T-cell (primary cell): Measurements from ENCODE around the gene E2F1. TPM values are rescaled to one million over a fixed set of nuclear protein-coding genes. Genes with fewer than 3 reads are reported as not detected.
"Not testable (repeated sequence)": the region's sequence is repeated elsewhere in the genome, so short reads cannot be mapped to it uniquely, and the experiment has no call there.

Source experiments
- ATAC-seq, 4 experiments: fragments of 200-7000 bp in 3 of 4; fragments of 150-1000 bp in 1 of 4; cut with Tn5 transposase; replicated peaks in 1 of 4; 1 replicate in 3 of 4; 2 replicates in 1 of 4; pipeline ENCODE4 v1.10.0; 2021; ENCODE audit warnings: moderate library complexity in 3 of 4, mild to moderate bottlenecking in 2 of 4, moderate number of reproducible peaks in 1 of 4
- CTCF ChIA-PET, 2 donors: fragments of 300-600 bp; sonication (Branson Sonifier 250); formaldehyde crosslinking; loops; one replicate each; lab custom pipeline; 2022; ENCODE audit warnings: antibody characterized with exemption in 2 of 2; lab: Charles Lee
- POLR2A ChIA-PET, 2 donors: fragments of 300-600 bp; sonication (Branson Sonifier 250); formaldehyde crosslinking; loops; one replicate each; lab custom pipeline; 2022; ENCODE audit warnings: antibody characterized with exemption in 2 of 2; lab: Charles Lee
- DNase-seq, 35 experiments: peaks; one replicate each; pipeline versions ENCODE4 v3.0.0 to v3.0.0-alpha.2; 2013 to 2023
- H3K27ac ChIP-seq: one replicate; pipeline ENCODE4 v1.5.1; 2013; ENCODE audit warnings: low read length
- H3K27me3 ChIP-seq, 2 experiments: replicated peaks in 1 of 2; 1 replicate in 1 of 2; 2 replicates in 1 of 2; pipeline versions ENCODE4 v1.6.1 to v1.7.0; 2013; ENCODE audit warnings: low read length in 1 of 2, mixed read lengths in 1 of 2; ENCODE audit not compliant: control insufficient read depth in 2 of 2, insufficient read depth in 2 of 2; ENCODE audit errors: extremely low read depth in 1 of 2
- H3K36me3 ChIP-seq, 2 donors: 1 replicate in 1 of 2; 2 replicates in 1 of 2; pipeline versions ENCODE4 v1.6.1 to v1.7.0; 2013; ENCODE audit warnings: low read length in 1 of 2; ENCODE audit not compliant: control insufficient read depth in 2 of 2, insufficient read depth in 1 of 2; ENCODE audit errors: extremely low read depth in 1 of 2
- H3K4me1 ChIP-seq, 2 experiments: 1 replicate in 1 of 2; 2 replicates in 1 of 2; pipeline versions ENCODE4 v1.6.1 to v1.7.0; 2013; ENCODE audit warnings: low read length in 2 of 2, mixed read lengths in 1 of 2; ENCODE audit not compliant: insufficient read depth in 2 of 2, control insufficient read depth in 1 of 2; ENCODE audit errors: extremely low read depth in 1 of 2
- H3K4me3 ChIP-seq, 2 donors: 1 replicate in 1 of 2; 2 replicates in 1 of 2; pipeline versions ENCODE4 v1.5.1 to v1.7.0; 2013; ENCODE audit warnings: mild to moderate bottlenecking in 2 of 2, low read length in 1 of 2, moderate library complexity in 1 of 2; ENCODE audit not compliant: control insufficient read depth in 1 of 2; ENCODE audit errors: extremely low read depth in 1 of 2
- H3K9me3 ChIP-seq: 2 replicates; pipeline ENCODE4 v1.7.0; 2013
- H3K27ac Mint-ChIP-seq, 2 donors: one replicate each; pipeline ENCODE4 v1.8.0; 2020 to 2021; ENCODE audit warnings: mild to moderate bottlenecking in 2 of 2, mixed read lengths in 2 of 2
- H3K27me3 Mint-ChIP-seq, 2 donors: one replicate each; pipeline ENCODE4 v1.8.0; 2021 to 2022; ENCODE audit warnings: mixed read lengths in 2 of 2
- H3K36me3 Mint-ChIP-seq: one replicate; pipeline ENCODE4 v1.8.0; 2021; ENCODE audit warnings: mixed read lengths
- H3K4me1 Mint-ChIP-seq, 3 donors: one replicate each; pipeline ENCODE4 v1.8.0; 2020 to 2022; ENCODE audit warnings: mixed read lengths in 3 of 3, mild to moderate bottlenecking in 1 of 3
- H3K4me3 Mint-ChIP-seq, 3 donors: one replicate each; pipeline ENCODE4 v1.8.0; 2020 to 2022; ENCODE audit warnings: mild to moderate bottlenecking in 3 of 3, mixed read lengths in 3 of 3, moderate library complexity in 3 of 3
- H3K9me3 Mint-ChIP-seq, 3 donors: one replicate each; pipeline ENCODE4 v1.8.0; 2020 to 2022; ENCODE audit warnings: mixed read lengths in 3 of 3
- WGBS: methylation state at CpG from one replicate; pipeline ENCODE4 v1.1.5; 2013; ENCODE audit warnings: missing lambda C conversion rate; ENCODE audit not compliant: insufficient coverage; 5-methylcytosine and 5-hydroxymethylcytosine counted together
- total RNA-seq, 35 experiments: library from RNA in 6 of 35; stranded (reverse) in 6 of 35; fragments of 120-200 nt in 1 of 35; gene quantifications; one replicate each; pipeline versions ENCODE4 v1.2.1 to v1.2.4 and lab custom pipeline; 2013 to 2026

E2F1 gene
- total RNA-seq, 5 donors from 2014 or later (not counting 1 experiment from before 2014, with no cell fraction given) = 1.8 to 7.4 (median 4.6) TPM

GRCh38 chr20:33704197-33704924 is 18.2 kb upstream of the E2F1 start:
- no peak overlapping the region for H3K27ac Mint-ChIP-seq
- Histone ChIP-seq H3K27me3 (no peaks in the 10 kb centered on the region), H3K9me3 (no peaks in the 10 kb centered on the region), H3K4me3 (no peak overlapping the region), H3K27ac (no peak overlapping the region), H3K4me1 (no peaks in the 10 kb centered on the region), H3K36me3 (peaks cover 6 to 10% of the 10 kb centered on the region in 2 donors)
- H3K4me3 Mint-ChIP-seq = no peak overlapping the region
- WGBS = 98% methylated on average over 7 of the region's 11 CpGs
- no peaks in the 10 kb centered on the region for H3K9me3 Mint-ChIP-seq
- no peaks in the 10 kb centered on the region for H3K27me3 Mint-ChIP-seq
- no peaks in the 10 kb centered on the region for H3K4me1 Mint-ChIP-seq
- CTCF ChIA-PET = no interaction called here
- POLR2A ChIA-PET = interaction anchor here in 1 of 2 donors (0.6 kb wide), 2 partner anchors 63 to 104 kb away, joined by 4 to 7 read pairs; no protein-coding TSS in a partner anchor
- no peak for ATAC-seq
- peaks cover 10% of the 10 kb centered on the region for H3K36me3 Mint-ChIP-seq
- DNase-seq = no peak

- no peak for DNase-seq
- 89% methylated on average over 5 of the region's 8 CpGs for WGBS
- peaks cover 10% of the 10 kb centered on the region for H3K36me3 Mint-ChIP-seq
- no peaks in the 10 kb centered on the region for H3K27me3 Mint-ChIP-seq
- Histone ChIP-seq H3K9me3 (no peaks in the 10 kb centered on the region), H3K4me1 (no peaks in the 10 kb centered on the region), H3K27ac (no peak overlapping the region), H3K36me3 (peaks cover 6 to 10% of the 10 kb centered on the region in 2 donors), H3K4me3 (no peak overlapping the region), H3K27me3 (no peaks in the 10 kb centered on the region)
- ChIA-PET CTCF (no interaction called here), POLR2A (no interaction called here)
- no peak for ATAC-seq
- no peaks in the 10 kb centered on the region for H3K9me3 Mint-ChIP-seq
- no peak overlapping the region for H3K4me3 Mint-ChIP-seq
- H3K4me1 Mint-ChIP-seq = no peaks in the 10 kb centered on the region
- H3K27ac Mint-ChIP-seq = no peak overlapping the region
Measured at GRCh38 chr20:33703498-33704137, 17.4 kb upstream of the E2F1 start.

- peaks cover 10% of the 10 kb centered on the region for H3K36me3 Mint-ChIP-seq
- no peak overlapping the region for H3K27ac Mint-ChIP-seq
- no peaks in the 10 kb centered on the region for H3K4me1 Mint-ChIP-seq
- no peak overlapping the region for H3K4me3 ChIP-seq
- no peak overlapping the region for H3K4me3 Mint-ChIP-seq
- H3K9me3 Mint-ChIP-seq = no peaks in the 10 kb centered on the region
- ChIA-PET POLR2A (no interaction called here), CTCF (no interaction called here)
- no peaks in the 10 kb centered on the region for H3K4me1 ChIP-seq
- no peak overlapping the region for H3K27ac ChIP-seq
- peaks cover 6 to 10% of the 10 kb centered on the region in 2 donors for H3K36me3 ChIP-seq
- H3K27me3 Mint-ChIP-seq = no peaks in the 10 kb centered on the region
- H3K9me3 ChIP-seq = no peaks in the 10 kb centered on the region
- H3K27me3 ChIP-seq = no peaks in the 10 kb centered on the region
- ATAC-seq (no peak), DNase-seq (no peak)
- WGBS = 96% methylated on average over 5 of the region's 5 CpGs
Measured at GRCh38 chr20:33702861-33703260, 16.7 kb upstream of the E2F1 start.

GRCh38 chr20:33701629-33702450 is 15.7 kb upstream of the E2F1 start:
- H3K36me3 ChIP-seq = peaks cover under 1 to 6% of the 10 kb centered on the region in 2 donors
- CTCF ChIA-PET = no interaction called here
- 100% methylated on average over 8 of the region's 27 CpGs for WGBS
- no peak overlapping the region for H3K27ac Mint-ChIP-seq
- H3K4me1 Mint-ChIP-seq = no peaks in the 10 kb centered on the region
- peaks cover 2% of the 10 kb centered on the region for H3K36me3 Mint-ChIP-seq
- H3K4me3 Mint-ChIP-seq = no peak overlapping the region
- no peak overlapping the region for H3K4me3 ChIP-seq
- no peak overlapping the region for H3K27ac ChIP-seq
- H3K9me3 ChIP-seq = no peaks in the 10 kb centered on the region
- no peak for DNase-seq
- POLR2A ChIA-PET = no interaction called here
- ATAC-seq = no peak
- H3K4me1 ChIP-seq = no peaks in the 10 kb centered on the region
- H3K9me3 Mint-ChIP-seq = no peaks in the 10 kb centered on the region
- no peaks in the 10 kb centered on the region for H3K27me3 ChIP-seq
- no peaks in the 10 kb centered on the region for H3K27me3 Mint-ChIP-seq

GRCh38 chr20:33700696-33701441 is 14.7 kb upstream of the E2F1 start:
- H3K36me3 Mint-ChIP-seq, H3K27ac ChIP-seq, POLR2A ChIA-PET, H3K27ac Mint-ChIP-seq, H3K9me3 ChIP-seq, H3K4me3 ChIP-seq, CTCF ChIA-PET, H3K4me1 Mint-ChIP-seq, H3K9me3 Mint-ChIP-seq, H3K27me3 Mint-ChIP-seq, DNase-seq, H3K27me3 ChIP-seq, H3K4me3 Mint-ChIP-seq, H3K4me1 ChIP-seq, H3K36me3 ChIP-seq, ATAC-seq: not testable (repeated sequence)
- WGBS = 98% methylated on average over 12 of the region's 45 CpGs

- H3K9me3 Mint-ChIP-seq, H3K36me3 ChIP-seq, H3K9me3 ChIP-seq, H3K27me3 ChIP-seq, H3K27ac ChIP-seq, H3K4me3 Mint-ChIP-seq, DNase-seq, CTCF ChIA-PET, H3K36me3 Mint-ChIP-seq, H3K27ac Mint-ChIP-seq, H3K27me3 Mint-ChIP-seq, H3K4me3 ChIP-seq, H3K4me1 Mint-ChIP-seq, H3K4me1 ChIP-seq, POLR2A ChIA-PET, ATAC-seq: not testable (repeated sequence)
- 89% methylated on average over 7 of the region's 27 CpGs for WGBS
Measured at GRCh38 chr20:33698966-33699365, 12.8 kb upstream of the E2F1 start.
